ENCODE results near the gene ACKR2. TPM values are rescaled to one million over a fixed set of nuclear protein-coding genes. Genes with fewer than 3 reads are reported as not detected.
A peak's percentile ranks its signal among the peaks of the same experiment; 100 is the strongest.

ACKR2 gene
- total RNA-seq, 2 donors from 2014 or later: 0.55 to 1.9 TPM

- intact Hi-C loops (cut with DNase I): no loop called here
- no peak overlapping the region for H3K4me3 ChIP-seq
- no peaks in the 10 kb centered on the region for H3K36me3 ChIP-seq
- H3K9me3 ChIP-seq: no peaks in the 10 kb centered on the region
- H3K27ac ChIP-seq: no peak overlapping the region
- no peak for DNase-seq (ENCODE audit: low spot score)
- H3K27me3 ChIP-seq (replicated peaks; ENCODE audit: insufficient read depth): no peaks in the 10 kb centered on the region
- 83% methylated on average over 3 of the region's 3 CpGs for WGBS
- H3K4me1 ChIP-seq (replicated peaks): no peaks in the 10 kb centered on the region
- TF ChIP-seq POLR2AphosphoS5 (IDR thresholded peaks at IDR 0.05) (no peak), CTCF (IDR thresholded peaks at IDR 0.05) (no peak), POLR2A (IDR thresholded peaks at IDR 0.05) (no peak)
Measured at GRCh38 chr3:42764561-42765295, 44.5 kb upstream of the ACKR2 start.

GRCh38 chr3:42769477-42770131 is 39.6 kb upstream of the ACKR2 start:
- Histone ChIP-seq H3K36me3 (no peaks in the 10 kb centered on the region), H3K9me3 (no peaks in the 10 kb centered on the region), H3K4me1 (replicated peaks) (no peaks in the 10 kb centered on the region), H3K27ac (no peak overlapping the region), H3K27me3 (replicated peaks; ENCODE audit: insufficient read depth) (no peaks in the 10 kb centered on the region), H3K4me3 (no peak overlapping the region)
- 97% methylated on average over 26 of the region's 28 CpGs for WGBS
- intact Hi-C loops (cut with DNase I): no loop called here
- no peak for TF ChIP-seq CTCF (IDR thresholded peaks at IDR 0.05)
- TF ChIP-seq POLR2A (IDR thresholded peaks at IDR 0.05): no peak
- TF ChIP-seq POLR2AphosphoS5 (IDR thresholded peaks at IDR 0.05): no peak
- DNase-seq (ENCODE audit: low spot score): no peak

- Histone ChIP-seq H3K36me3 (no peaks in the 10 kb centered on the region), H3K9me3 (no peaks in the 10 kb centered on the region), H3K4me1 (replicated peaks) (no peaks in the 10 kb centered on the region), H3K4me3 (no peak overlapping the region), H3K27me3 (replicated peaks; ENCODE audit: insufficient read depth) (no peaks in the 10 kb centered on the region), H3K27ac (no peak overlapping the region)
- TF ChIP-seq POLR2A (IDR thresholded peaks at IDR 0.05): no peak
- no peak for TF ChIP-seq POLR2AphosphoS5 (IDR thresholded peaks at IDR 0.05)
- TF ChIP-seq CTCF (IDR thresholded peaks at IDR 0.05): no peak
- WGBS: 58% methylated on average over 1 of the region's 1 CpG
- no peak for DNase-seq (ENCODE audit: low spot score)
- intact Hi-C loops (cut with DNase I): no loop called here
Measured at GRCh38 chr3:42771271-42771670, 38.0 kb upstream of the ACKR2 start.

- DNase-seq (ENCODE audit: low spot score): peak; percentile 76
- 5% methylated on average over 61 of the region's 63 CpGs for WGBS
- intact Hi-C loops (cut with DNase I): no loop called here
Measured at GRCh38 chr3:42772670-42773408, 36.4 kb upstream of the ACKR2 start, which contains the start of gene CCDC13. Gene CCDC13 (minus strand): TSS chr3:42773253. CDS start chr3:42758345, 14,908 bp downstream.

More at GRCh38 chr3:42772670-42773408, 36.4 kb upstream of the ACKR2 start, which contains the start of gene CCDC13:
- Histone ChIP-seq H3K9me3 (no peaks in the 10 kb centered on the region), H3K4me3 (peak within 1 kb of the TSS; percentile 23 to 40), H3K27ac (peak within 1 kb of the TSS; percentile 13 to 42), H3K27me3 (replicated peaks; ENCODE audit: insufficient read depth) (no peaks in the 10 kb centered on the region), H3K36me3 (no peaks in the 10 kb centered on the region), H3K4me1 (replicated peaks) (no peaks in the 10 kb centered on the region)
- TF ChIP-seq CTCF (IDR thresholded peaks at IDR 0.05): no peak
- TF ChIP-seq POLR2A (IDR thresholded peaks at IDR 0.05): peak; percentile 19
- peak; percentile 82 for TF ChIP-seq POLR2AphosphoS5 (IDR thresholded peaks at IDR 0.05)

All from prostate gland (tissue), 2 donors.